ENCODE measurements around the gene ZEB2. TPM values are rescaled to one million over a fixed set of nuclear protein-coding genes. Genes with fewer than 3 reads are reported as not detected.

Gene ZEB2
- polyA plus RNA-seq, 2 of the 4 experiments (the other 2 are of a cell fraction): 4.2 to 7.0 TPM

DNA sequence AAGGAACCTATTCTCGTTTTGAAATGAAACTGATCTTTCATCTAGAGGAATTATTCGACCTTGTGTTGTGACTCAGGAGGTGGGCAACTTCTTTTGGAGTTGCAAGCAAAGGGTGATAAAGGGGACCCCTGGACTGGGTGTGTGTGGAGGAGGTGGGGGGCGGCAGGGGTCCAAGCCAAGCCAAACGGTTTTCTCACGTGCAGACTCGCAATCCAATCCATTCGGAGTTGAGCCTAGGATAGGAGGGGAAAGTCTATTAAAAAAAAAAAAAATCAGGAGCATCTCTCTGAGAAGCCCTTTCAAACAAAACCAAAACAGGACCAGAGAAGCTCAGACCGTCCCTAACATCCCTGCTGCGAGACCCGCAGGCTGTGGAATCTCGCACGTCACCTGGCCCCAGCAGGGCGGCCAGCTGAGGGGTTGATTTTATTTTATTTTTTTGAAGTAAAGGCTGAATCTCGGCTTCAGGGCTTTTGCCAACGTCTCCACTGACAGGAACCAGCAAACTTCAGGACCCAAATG is 3.7 kb upstream of the ZEB2 start:
- H3K4me1 ChIP-seq: peaks cover 20% of the 10 kb centered on the region; the same call in 2 of the 3 replicates
- H3K4me3 ChIP-seq: peak overlapping the region; percentile 56
- peak in 1 of 2 experiments; percentile 8 for DNase-seq (ENCODE audit: low read depth in 1 of 2, low spot score in 1 of 2)
- H3K27ac ChIP-seq: peak overlapping the region; percentile 42 to 69; a peak in 5 of 6 replicates
- WGBS (ENCODE audit: missing lambda C conversion rate): 1% methylated on average over 15 of the region's 15 CpGs
- CTCF ChIA-PET: no interaction called here
- H3K9me3 ChIP-seq: no peaks in the 10 kb centered on the region
- FAIRE-seq: no peak
- peak in 1 of 2 experiments; percentile 45; a peak in 3 of 6 replicates for ATAC-seq
- H3K4me2 ChIP-seq: peak overlapping the region; percentile 94
- POLR2A ChIA-PET: no interaction called here
- TF ChIP-seq JUN (IDR thresholded peaks at IDR 0.05) (no peak), RNF2 (IDR thresholded peaks at IDR 0.05; ENCODE audit: borderline replicate concordance, low read depth) (peak; percentile 79; the same call in 1 of the 2 replicates), SMC3 (IDR thresholded peaks at IDR 0.05) (0 out of 3 replicates have a peak, but pooled peaks have one; percentile 6)

DNA sequence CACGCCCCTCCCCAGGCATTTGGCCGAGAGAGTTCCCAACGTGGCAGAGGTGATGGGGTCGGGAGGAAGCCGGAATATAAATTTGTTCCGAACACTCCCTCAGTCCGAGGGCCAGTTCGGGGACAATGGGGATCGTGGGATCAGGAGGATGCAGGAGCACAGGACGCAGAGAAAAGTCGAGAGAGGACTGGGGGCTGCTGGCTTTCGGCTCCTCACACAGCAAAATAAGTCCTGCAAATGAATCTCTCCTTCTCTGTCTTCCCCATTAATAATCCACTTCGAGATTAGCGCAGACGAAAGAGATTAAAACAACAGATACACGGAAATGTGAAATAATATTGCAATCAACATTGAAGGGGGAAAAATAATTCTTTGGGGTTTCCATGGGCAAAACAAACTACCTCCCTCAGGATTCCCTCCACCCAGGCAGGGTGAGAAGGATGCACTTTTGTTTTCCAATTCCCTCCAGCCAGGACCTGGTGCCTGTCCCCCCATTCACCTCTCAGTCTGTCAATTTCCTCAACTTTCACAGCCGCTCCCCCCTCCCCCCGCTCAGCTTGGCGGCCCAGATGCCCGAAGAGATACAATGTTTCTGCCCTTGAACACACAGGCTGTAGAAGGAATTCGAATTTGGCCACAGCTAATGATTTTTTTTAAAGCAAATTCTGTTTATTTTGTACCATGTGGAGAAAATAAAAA is 3.1 kb upstream of the ZEB2 start:
- CTCF ChIA-PET: interaction anchor here (1.0 kb wide), 1 partner anchor 1230 kb away, joined by 3 read pairs; no protein-coding TSS in a partner anchor
- Histone ChIP-seq H3K27ac (peak overlapping the region; percentile 42 to 69; a peak in 5 of 6 replicates), H3K4me2 (peak overlapping the region; percentile 94), H3K9me3 (no peaks in the 10 kb centered on the region), H3K4me3 (peak overlapping the region; percentile 56), H3K4me1 (peaks cover 25% of the 10 kb centered on the region)
- DNase-seq (ENCODE audit: low read depth in 1 of 2, low spot score in 1 of 2): peak in 1 of 2 experiments; percentile 14
- whole genome bisulfite sequencing (ENCODE audit: missing lambda C conversion rate): 6% methylated on average over 21 of the region's 21 CpGs
- ATAC-seq: peak in 1 of 2 experiments; percentile 26; a peak in 3 of 6 replicates
- no peak for TF ChIP-seq CEBPB (IDR thresholded peaks at IDR 0.05)
- FAIRE-seq: no peak
- POLR2A ChIA-PET: no interaction called here

DNA sequence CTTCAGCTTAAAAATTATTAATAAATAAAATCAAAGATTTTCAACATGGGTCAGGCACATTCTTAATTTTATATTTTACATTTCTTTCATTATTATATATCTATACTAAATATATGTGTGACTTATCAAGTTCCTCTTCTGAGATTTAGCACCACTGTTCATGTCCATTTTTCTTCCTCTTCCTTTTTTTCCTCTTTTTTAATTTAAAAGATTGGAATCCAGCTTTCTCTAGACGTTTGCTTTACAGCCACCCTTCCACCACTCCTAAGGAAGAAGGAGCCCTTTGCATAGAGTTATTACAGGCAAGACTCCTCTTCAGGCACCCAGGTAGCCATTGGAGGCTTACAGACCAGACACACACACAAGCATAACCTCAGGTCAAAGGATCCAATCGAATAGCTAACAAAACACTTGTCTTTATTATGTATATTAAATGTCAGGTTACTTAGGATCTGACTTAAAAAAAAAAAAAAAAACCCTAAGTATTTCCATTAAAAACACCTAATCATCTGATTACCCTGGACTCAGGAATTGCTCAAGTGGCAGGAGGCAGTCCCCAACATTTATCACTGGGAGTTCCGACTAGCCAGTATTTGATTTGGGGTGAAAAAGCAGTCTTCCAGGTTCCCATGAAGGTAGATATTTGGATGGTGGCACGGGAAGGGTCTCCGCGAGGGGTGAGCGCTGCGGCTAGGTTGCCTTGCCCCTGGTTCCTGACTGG is 2.4 kb upstream of the ZEB2 start:
- ChIA-PET CTCF (interaction anchor here (1.0 kb wide), 1 partner anchor 1230 kb away, joined by 3 read pairs; no protein-coding TSS in a partner anchor), POLR2A (no interaction called here)
- H3K27ac ChIP-seq: peak overlapping the region in 1 of 2 experiments; percentile 69; a peak in 2 of 6 replicates
- TF ChIP-seq, protein P1, sequence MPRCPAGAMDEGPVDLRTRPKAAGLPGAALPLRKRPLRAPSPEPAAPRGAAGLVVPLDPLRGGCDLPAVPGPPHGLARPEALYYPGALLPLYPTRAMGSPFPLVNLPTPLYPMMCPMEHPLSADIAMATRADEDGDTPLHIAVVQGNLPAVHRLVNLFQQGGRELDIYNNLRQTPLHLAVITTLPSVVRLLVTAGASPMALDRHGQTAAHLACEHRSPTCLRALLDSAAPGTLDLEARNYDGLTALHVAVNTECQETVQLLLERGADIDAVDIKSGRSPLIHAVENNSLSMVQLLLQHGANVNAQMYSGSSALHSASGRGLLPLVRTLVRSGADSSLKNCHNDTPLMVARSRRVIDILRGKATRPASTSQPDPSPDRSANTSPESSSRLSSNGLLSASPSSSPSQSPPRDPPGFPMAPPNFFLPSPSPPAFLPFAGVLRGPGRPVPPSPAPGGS (IDR thresholded peaks at IDR 0.05): no peak
- TF ChIP-seq CEBPB (IDR thresholded peaks at IDR 0.05): no peak
- no peak for TF ChIP-seq ZNF302 (CRISPR knock-in tag; IDR thresholded peaks at IDR 0.05)
- no peak for TF ChIP-seq ESRRA (IDR thresholded peaks at IDR 0.05; ENCODE audit: borderline replicate concordance, low read length)
- FAIRE-seq (no peak), ATAC-seq (no peak), DNase-seq (ENCODE audit: low read depth in 1 of 2, low spot score in 1 of 2) (no peak)
- no peaks in the 10 kb centered on the region for H3K9me3 ChIP-seq
- H3K4me3 ChIP-seq: peak overlapping the region; percentile 56
- peak overlapping the region; percentile 94 for H3K4me2 ChIP-seq
- WGBS (ENCODE audit: missing lambda C conversion rate): 50% methylated on average over 8 of the region's 8 CpGs
- H3K4me1 ChIP-seq: peaks cover 25% of the 10 kb centered on the region

DNA sequence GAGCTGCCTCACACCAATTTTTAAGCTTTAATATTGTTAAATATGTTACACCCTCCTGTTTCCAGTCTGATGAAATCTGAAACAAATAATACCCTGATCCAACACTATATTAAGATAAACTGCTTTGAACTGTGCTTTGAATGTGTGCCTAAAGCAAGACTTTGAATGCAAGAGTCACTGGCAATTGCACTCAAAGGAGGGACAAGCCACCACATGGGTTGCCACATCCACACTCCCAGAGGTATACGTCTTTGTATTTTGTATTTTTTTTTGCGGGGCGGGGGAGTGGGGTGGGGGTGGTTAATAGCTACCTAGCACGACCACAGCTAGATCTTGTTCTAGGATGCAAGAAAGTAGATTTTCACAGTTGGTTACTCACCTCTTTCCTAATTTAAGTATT is 1.8 kb upstream of the ZEB2 start:
- H3K9me3 ChIP-seq: no peaks in the 10 kb centered on the region
- no peak for ATAC-seq
- H3K27ac ChIP-seq: no peak overlapping the region
- ChIA-PET POLR2A (no interaction called here), CTCF (interaction anchor here (1.0 kb wide), 1 partner anchor 1231 kb away, joined by 3 read pairs; no protein-coding TSS in a partner anchor)
- no peak overlapping the region for H3K4me3 ChIP-seq
- no peak for FAIRE-seq
- 25% methylated on average over 4 of the region's 4 CpGs for WGBS (ENCODE audit: missing lambda C conversion rate)
- H3K4me1 ChIP-seq: peaks cover 25% of the 10 kb centered on the region
- no peak overlapping the region for H3K4me2 ChIP-seq
- no peak for DNase-seq (ENCODE audit: low read depth in 1 of 2, low spot score in 1 of 2)
- no peak for TF ChIP-seq FOSB (CRISPR knock-in tag; IDR thresholded peaks at IDR 0.05)
- TF ChIP-seq, protein P2, sequence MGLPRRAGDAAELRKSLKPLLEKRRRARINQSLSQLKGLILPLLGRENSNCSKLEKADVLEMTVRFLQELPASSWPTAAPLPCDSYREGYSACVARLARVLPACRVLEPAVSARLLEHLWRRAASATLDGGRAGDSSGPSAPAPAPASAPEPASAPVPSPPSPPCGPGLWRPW (IDR thresholded peaks at IDR 0.05): no peak
- TF ChIP-seq ESRRA (IDR thresholded peaks at IDR 0.05; ENCODE audit: borderline replicate concordance, low read length): no peak
- TF ChIP-seq HEYL (CRISPR knock-in tag; IDR thresholded peaks at IDR 0.05): no peak
- TF ChIP-seq, protein P3, sequence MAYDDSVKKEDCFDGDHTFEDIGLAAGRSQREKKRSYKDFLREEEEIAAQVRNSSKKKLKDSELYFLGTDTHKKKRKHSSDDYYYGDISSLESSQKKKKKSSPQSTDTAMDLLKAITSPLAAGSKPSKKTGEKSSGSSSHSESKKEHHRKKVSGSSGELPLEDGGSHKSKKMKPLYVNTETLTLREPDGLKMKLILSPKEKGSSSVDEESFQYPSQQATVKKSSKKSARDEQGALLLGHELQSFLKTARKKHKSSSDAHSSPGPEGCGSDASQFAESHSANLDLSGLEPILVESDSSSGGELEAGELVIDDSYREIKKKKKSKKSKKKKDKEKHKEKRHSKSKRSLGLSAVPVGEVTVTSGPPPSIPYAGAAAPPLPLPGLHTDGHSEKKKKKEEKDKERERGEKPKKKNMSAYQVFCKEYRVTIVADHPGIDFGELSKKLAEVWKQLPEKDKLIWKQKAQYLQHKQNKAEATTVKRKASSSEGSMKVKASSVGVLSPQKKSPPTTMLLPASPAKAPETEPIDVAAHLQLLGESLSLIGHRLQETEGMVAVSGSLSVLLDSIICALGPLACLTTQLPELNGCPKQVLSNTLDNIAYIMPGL (CRISPR knock-in tag; IDR thresholded peaks at IDR 0.05; ENCODE audit: borderline replicate concordance): no peak
- no peak for TF ChIP-seq RAD21 (conservative IDR thresholded peaks at IDR 0.05 in 1 of 2, IDR thresholded peaks at IDR 0.05 in 1 of 2)
- TF ChIP-seq, protein P4, sequence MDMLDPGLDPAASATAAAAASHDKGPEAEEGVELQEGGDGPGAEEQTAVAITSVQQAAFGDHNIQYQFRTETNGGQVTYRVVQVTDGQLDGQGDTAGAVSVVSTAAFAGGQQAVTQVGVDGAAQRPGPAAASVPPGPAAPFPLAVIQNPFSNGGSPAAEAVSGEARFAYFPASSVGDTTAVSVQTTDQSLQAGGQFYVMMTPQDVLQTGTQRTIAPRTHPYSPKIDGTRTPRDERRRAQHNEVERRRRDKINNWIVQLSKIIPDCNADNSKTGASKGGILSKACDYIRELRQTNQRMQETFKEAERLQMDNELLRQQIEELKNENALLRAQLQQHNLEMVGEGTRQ (IDR thresholded peaks at IDR 0.05): no peak
- TF ChIP-seq HOXB13 (CRISPR knock-in tag; IDR thresholded peaks at IDR 0.05; ENCODE audit: low read depth): no peak
